Upper lobe of left lung (tissue), 6 donors: ENCODE data around the gene B3GAT1. TPM values are rescaled to one million over a fixed set of nuclear protein-coding genes. Genes with fewer than 3 reads are reported as not detected.
"Not testable (repeated sequence)": the region's sequence is repeated elsewhere in the genome, so short reads cannot be mapped to it uniquely, and the experiment has no call there.

Experiments
- ATAC-seq, 2 donors: fragments of 200-7000 bp; cut with Tn5 transposase; one replicate each; pipeline ENCODE4 v1.9.1; 2022; ENCODE audit warnings: mild to moderate bottlenecking in 2 of 2, moderate library complexity in 2 of 2; ENCODE audit not compliant: low FRiP score in 2 of 2
- DNase-seq, 2 donors: peaks; one replicate each; pipeline ENCODE4 v3.0.0-alpha.2; 2019 to 2020
- H3K27ac ChIP-seq, 4 donors: fragments of 200-600 bp; sonication (generic); one replicate each; pipeline ENCODE4 v1.5.1; 2016 to 2019
- H3K27me3 ChIP-seq, 4 donors: fragments of 200-600 bp; sonication (generic); one replicate each; pipeline ENCODE4 v1.5.1; 2017 to 2019
- H3K36me3 ChIP-seq, 4 donors: fragments of 200-600 bp; sonication (generic); one replicate each; pipeline ENCODE4 v1.5.1; 2016 to 2019
- H3K4me1 ChIP-seq, 4 donors: fragments of 200-600 bp; sonication (generic); one replicate each; pipeline ENCODE4 v1.5.1; 2018 to 2019
- H3K4me3 ChIP-seq, 4 donors: fragments of 200-600 bp; sonication (generic); one replicate each; pipeline ENCODE4 v1.5.1; 2017 to 2019; ENCODE audit warnings: mild to moderate bottlenecking in 2 of 4, moderate library complexity in 1 of 4
- H3K9me3 ChIP-seq, 4 donors: fragments of 200-600 bp; sonication (generic); one replicate each; pipeline ENCODE4 v1.5.1; 2018 to 2019
- EP300 ChIP-seq, 4 donors: sonication (generic); formaldehyde crosslinking; IDR thresholded peaks; one replicate each; pipeline ENCODE4 v1.5.1; 2017; ENCODE audit warnings: antibody characterized with exemption in 4 of 4, control low read depth in 2 of 4
- POLR2A ChIP-seq, 4 donors: fragments of 450-650 bp; IDR thresholded peaks; one replicate each; pipeline ENCODE4 v1.5.1; 2016 to 2017; ENCODE audit warnings: antibody characterized with exemption in 4 of 4, mild to moderate bottlenecking in 2 of 4
- POLR2AphosphoS5 ChIP-seq, 2 donors: sonication (generic); formaldehyde crosslinking; IDR thresholded peaks; one replicate each; pipeline ENCODE4 v1.5.1; 2017; ENCODE audit warnings: antibody characterized with exemption in 2 of 2
- WGBS, 2 donors: methylation state at CpG; one replicate each; pipeline ENCODE4 v1.1.5; 2017 to 2018; 5-methylcytosine and 5-hydroxymethylcytosine counted together
- total RNA-seq, 6 donors: library from RNA; depleted of rRNA in 4 of 6; stranded (reverse); fragments of >200 nt in 4 of 6; gene quantifications; one replicate each; pipeline versions ENCODE4 v1.1.0 to v1.2.1, GENCODE V29; 2016 to 2021
- TF ChIP-seq, protein P1 (sequence below), 6 experiments: fragments of 450-650 bp in 4 of 6; fragments of 200-600 bp in 2 of 6; sonication (generic) in 2 of 6; IDR thresholded peaks; one replicate each; pipeline ENCODE4 v1.5.1; 2016 to 2019; ENCODE audit warnings: antibody characterized with exemption in 6 of 6
- donor health status: DM: no; HTN: no; CAD: no; lungs with moderate emphysema.
- donor health status: DM: no; HTN: yes; CAD: no; lungs with severe emphysema.

B3GAT1 gene
- total RNA-seq, 6 donors from 2014 or later: under 0.01 to 2.7 (median 1.2) TPM

DNA sequence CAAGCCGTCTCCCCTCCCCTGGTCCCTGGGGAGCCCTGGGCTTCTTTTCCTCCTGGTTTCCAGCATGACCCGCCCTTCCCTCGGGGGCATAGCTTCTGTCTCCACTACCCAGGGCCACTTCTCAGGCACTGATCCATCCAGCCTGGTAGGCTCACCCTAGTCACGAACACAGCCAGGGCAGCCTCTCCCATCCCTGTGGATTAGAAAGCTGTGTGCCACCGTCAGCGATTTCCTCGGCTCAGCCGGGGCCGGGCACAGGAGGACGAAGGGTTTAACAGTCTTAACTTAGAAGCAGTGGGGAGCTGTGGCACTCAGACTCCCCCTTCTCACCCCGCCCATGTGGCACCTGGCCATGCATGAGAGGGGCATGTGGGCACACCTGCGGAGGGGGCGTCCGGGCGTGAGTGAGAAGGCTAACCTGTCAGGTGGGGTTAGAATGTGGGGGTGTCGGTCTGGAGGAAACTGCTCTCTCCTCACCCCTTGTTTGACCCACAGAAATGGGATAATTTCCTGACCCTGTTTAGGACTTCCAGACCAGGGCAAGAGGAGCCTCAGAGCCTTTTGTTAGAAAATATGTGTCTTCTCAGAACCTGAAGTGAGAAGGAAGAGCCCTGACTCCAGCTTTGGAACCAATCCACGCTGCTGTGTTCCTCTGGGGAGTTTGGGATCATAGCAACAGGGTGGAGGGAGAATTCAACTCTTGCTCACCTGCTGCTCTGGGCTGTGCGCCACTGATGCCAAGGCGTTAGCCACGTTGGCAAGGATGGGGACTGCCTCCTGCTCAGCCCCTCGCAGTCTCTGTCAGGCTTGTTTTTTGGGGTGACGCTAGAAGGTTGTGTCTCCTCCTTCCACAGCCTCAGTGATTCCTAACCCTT is 65.7 kb downstream of the B3GAT1 start:
- H3K27ac ChIP-seq: no peak overlapping the region
- no peaks in the 10 kb centered on the region for H3K36me3 ChIP-seq
- H3K4me3 ChIP-seq: no peak overlapping the region
- TF ChIP-seq, protein P1, sequence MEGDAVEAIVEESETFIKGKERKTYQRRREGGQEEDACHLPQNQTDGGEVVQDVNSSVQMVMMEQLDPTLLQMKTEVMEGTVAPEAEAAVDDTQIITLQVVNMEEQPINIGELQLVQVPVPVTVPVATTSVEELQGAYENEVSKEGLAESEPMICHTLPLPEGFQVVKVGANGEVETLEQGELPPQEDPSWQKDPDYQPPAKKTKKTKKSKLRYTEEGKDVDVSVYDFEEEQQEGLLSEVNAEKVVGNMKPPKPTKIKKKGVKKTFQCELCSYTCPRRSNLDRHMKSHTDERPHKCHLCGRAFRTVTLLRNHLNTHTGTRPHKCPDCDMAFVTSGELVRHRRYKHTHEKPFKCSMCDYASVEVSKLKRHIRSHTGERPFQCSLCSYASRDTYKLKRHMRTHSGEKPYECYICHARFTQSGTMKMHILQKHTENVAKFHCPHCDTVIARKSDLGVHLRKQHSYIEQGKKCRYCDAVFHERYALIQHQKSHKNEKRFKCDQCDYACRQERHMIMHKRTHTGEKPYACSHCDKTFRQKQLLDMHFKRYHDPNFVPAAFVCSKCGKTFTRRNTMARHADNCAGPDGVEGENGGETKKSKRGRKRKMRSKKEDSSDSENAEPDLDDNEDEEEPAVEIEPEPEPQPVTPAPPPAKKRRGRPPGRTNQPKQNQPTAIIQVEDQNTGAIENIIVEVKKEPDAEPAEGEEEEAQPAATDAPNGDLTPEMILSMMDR (IDR thresholded peaks at IDR 0.05): no peak
- no peaks in the 10 kb centered on the region for H3K4me1 ChIP-seq
- WGBS, 2 donors: 76 to 82% methylated on average over 15 to 18 of the region's 22 CpGs
- DNase-seq (peak in 1 of 2 donors; percentile 58), ATAC-seq (no peak)
- H3K9me3 ChIP-seq: no peaks in the 10 kb centered on the region
- H3K27me3 ChIP-seq: no peaks in the 10 kb centered on the region

DNA sequence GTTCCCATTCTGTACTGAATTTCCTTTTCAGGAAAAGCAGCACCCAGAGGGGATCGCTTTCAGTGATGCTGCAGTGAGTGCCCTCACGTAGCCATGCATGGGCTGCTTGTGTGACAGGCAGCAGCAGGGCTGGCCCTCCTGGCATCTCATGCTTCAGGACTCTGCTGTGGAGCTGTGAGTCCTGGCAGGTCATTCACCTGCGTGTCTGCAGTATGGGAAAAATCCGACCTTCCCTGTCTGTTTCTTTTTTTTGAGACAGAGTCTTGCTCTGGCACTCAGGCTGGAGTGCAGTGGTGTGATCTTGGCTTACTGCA is 66.8 kb downstream of the B3GAT1 start:
- WGBS, 2 donors: 83 to 87% methylated on average over 3 to 4 of the region's 4 CpGs
- Histone ChIP-seq H3K4me1 (no peaks in the 10 kb centered on the region), H3K4me3 (no peak overlapping the region), H3K27me3 (no peaks in the 10 kb centered on the region), H3K36me3 (no peaks in the 10 kb centered on the region), H3K27ac (no peak overlapping the region), H3K9me3 (no peaks in the 10 kb centered on the region)
- TF ChIP-seq POLR2AphosphoS5 (IDR thresholded peaks at IDR 0.05) (no peak), POLR2A (IDR thresholded peaks at IDR 0.05) (no peak), EP300 (IDR thresholded peaks at IDR 0.05) (no peak)
- TF ChIP-seq, protein P1 (IDR thresholded peaks at IDR 0.05): no peak
- ATAC-seq: no peak
- DNase-seq: no peak

DNA sequence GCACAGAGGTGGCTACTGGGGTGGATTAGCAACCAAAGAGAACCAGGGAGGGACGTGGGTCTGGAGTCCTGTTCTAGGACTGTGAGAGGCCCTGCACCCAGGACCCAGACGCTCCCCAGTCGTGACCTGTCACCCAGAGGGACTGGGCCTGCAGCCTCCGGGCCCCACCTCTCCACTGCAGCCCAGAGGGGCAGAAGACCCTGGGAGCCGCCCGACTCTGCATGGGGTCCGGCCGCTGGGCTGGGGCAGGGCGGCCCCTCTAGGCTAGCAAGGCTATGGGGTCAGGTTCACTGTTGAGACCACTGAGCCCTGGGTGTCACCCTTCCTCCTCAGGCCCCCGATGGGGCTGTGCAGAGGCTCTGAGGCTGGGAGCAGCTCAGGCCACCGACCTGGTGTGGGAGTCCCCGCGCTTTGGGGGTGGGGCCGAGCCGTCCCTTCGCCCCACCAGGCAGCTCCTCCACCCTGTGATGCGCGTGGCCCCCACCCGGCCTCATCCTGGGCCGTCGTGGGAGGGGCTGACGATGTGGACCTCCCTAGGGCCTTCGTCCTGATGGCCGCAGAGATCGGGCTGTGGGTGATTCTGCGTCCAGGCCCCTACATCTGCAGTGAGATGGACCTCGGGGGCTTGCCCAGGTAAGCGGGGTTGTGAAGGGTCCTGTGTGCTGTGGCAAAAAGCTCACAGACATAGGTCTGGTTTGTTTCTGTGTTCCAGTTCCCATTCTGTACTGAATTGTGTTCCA is 67.4 kb downstream of the B3GAT1 start:
- H3K4me1 ChIP-seq, H3K27me3 ChIP-seq, H3K27ac ChIP-seq, H3K9me3 ChIP-seq, H3K36me3 ChIP-seq, H3K4me3 ChIP-seq: not testable (repeated sequence)
- ATAC-seq (peak; percentile 28 to 44), DNase-seq (peak in 1 of 2 donors; percentile 71)
- 89% methylated on average over 21 of the region's 28 CpGs; no CpG with 5 or more reads in 1 of the 2 donors for WGBS, 2 donors

DNA sequence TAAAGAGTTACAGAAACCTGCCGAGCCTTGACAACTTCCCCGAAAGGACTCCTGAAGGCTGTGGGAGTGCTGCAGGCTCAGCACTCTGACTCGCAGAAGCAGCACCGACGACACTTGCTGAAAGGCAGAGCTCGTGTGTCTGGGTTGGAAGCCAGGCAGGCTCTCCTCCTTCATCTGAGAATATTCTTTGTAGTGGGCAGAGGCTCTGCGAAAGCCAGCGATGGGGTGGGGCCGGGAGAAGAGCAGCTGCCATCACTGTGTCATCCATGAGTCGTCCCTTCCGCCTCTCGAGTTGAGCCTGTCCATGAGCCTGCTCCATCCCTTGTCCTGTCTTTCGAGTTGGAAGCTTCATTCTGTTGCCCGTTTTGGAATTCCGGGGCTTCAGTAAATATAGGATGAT is 68.4 kb downstream of the B3GAT1 start:
- no peaks in the 10 kb centered on the region for H3K36me3 ChIP-seq
- H3K4me3 ChIP-seq: no peak overlapping the region
- ATAC-seq (no peak), DNase-seq (no peak)
- H3K4me1 ChIP-seq: no peaks in the 10 kb centered on the region
- no peak overlapping the region for H3K27ac ChIP-seq
- no peaks in the 10 kb centered on the region for H3K9me3 ChIP-seq
- 82 to 90% methylated on average over 14 to 15 of the region's 15 CpGs for WGBS, 2 donors
- TF ChIP-seq EP300 (IDR thresholded peaks at IDR 0.05) (no peak), POLR2AphosphoS5 (IDR thresholded peaks at IDR 0.05) (no peak), POLR2A (IDR thresholded peaks at IDR 0.05) (no peak)
- TF ChIP-seq, protein P1 (IDR thresholded peaks at IDR 0.05): no peak
- H3K27me3 ChIP-seq: no peaks in the 10 kb centered on the region

DNA sequence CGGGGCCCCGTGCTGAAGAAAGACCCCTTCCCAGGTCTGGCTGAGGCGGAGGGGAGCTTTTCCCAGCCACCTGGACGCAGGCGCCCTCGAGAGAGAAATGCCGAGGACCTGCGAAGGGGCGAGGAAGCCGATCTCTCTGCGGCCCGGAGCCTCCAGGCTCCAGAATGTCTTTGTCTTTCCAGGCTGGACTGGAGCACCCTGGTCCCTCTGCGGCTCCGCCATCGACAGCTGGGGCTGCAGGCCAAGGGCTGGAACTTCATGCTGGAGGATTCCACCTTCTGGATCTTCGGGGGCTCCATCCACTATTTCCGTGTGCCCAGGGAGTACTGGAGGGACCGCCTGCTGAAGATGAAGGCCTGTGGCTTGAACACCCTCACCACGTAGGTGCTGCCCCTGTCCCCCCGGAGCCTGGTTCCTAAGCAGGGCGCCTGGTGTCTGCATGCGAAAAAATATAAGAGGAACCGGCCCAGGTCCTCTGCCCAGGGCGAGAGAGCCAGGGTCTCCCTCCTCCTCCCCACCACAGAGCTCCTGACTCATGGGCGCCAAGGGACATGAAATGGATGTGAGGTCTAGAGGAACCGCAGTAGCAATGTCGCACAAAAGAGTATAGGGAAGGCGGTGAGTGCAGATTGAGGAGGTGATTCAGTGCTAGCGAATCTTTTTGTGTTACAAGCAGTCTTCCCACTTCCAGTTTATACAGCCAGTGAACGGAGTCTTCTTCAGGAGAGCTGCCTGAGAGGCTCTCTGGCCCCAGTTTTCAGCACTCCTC is 69.3 kb downstream of the B3GAT1 start:
- Histone ChIP-seq H3K4me3 (no peak overlapping the region), H3K27me3 (no peaks in the 10 kb centered on the region), H3K27ac (no peak overlapping the region), H3K4me1 (no peaks in the 10 kb centered on the region), H3K36me3 (no peaks in the 10 kb centered on the region), H3K9me3 (no peaks in the 10 kb centered on the region)
- no peak for ATAC-seq
- no peak for TF ChIP-seq POLR2AphosphoS5 (IDR thresholded peaks at IDR 0.05)
- TF ChIP-seq, protein P1 (IDR thresholded peaks at IDR 0.05): no peak
- no peak for DNase-seq
- 89 to 90% methylated on average over 29 to 30 of the region's 30 CpGs for WGBS, 2 donors
